ENCODE results near the gene GRPEL1. TPM values are rescaled to one million over a fixed set of nuclear protein-coding genes. Genes with fewer than 3 reads are reported as not detected.

The GRPEL1 gene
- total RNA-seq, 2 donors from 2014 or later, result 6.6 to 10.6 TPM

DNA sequence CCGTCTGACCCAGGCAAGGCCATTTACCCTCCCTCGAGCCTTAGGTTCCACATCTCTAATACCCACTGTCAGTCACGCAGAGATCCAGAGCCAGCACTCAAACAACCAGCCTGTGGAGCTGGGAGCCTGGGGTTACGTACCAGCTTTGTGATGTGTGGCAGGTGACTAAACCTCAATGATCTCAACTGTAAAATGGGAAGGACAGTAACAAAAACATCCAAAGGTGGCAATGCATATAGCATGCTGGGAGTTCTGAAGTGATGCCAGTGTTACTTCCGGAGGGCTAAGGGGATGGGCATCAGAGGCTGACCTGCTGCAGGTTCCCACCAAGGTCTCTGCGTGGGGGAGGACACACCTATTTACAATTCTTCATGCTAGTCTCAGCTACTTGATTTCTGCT, 6.0 kb downstream of the GRPEL1 start:
- ATAC-seq (no peak), DNase-seq (no peak)
- H3K27ac ChIP-seq, result no peak overlapping the region
- no peaks in the 10 kb centered on the region for H3K9me3 ChIP-seq
- H3K4me3 ChIP-seq, result no peak overlapping the region
- peaks cover 0 to 22% of the 10 kb centered on the region in 2 donors for H3K36me3 ChIP-seq (replicated peaks in 1 of 2; ENCODE audit: insufficient read depth in 1 of 2, low read depth in 2 of 2)
- 91 to 95% methylated on average over 6 of the region's 6 CpGs for WGBS, 2 donors
- peaks cover 10% of the 10 kb centered on the region for H3K4me1 ChIP-seq
- intact Hi-C loops (cut with DNase I), result no loop called here
- TF ChIP-seq, protein P1, sequence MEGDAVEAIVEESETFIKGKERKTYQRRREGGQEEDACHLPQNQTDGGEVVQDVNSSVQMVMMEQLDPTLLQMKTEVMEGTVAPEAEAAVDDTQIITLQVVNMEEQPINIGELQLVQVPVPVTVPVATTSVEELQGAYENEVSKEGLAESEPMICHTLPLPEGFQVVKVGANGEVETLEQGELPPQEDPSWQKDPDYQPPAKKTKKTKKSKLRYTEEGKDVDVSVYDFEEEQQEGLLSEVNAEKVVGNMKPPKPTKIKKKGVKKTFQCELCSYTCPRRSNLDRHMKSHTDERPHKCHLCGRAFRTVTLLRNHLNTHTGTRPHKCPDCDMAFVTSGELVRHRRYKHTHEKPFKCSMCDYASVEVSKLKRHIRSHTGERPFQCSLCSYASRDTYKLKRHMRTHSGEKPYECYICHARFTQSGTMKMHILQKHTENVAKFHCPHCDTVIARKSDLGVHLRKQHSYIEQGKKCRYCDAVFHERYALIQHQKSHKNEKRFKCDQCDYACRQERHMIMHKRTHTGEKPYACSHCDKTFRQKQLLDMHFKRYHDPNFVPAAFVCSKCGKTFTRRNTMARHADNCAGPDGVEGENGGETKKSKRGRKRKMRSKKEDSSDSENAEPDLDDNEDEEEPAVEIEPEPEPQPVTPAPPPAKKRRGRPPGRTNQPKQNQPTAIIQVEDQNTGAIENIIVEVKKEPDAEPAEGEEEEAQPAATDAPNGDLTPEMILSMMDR (IDR thresholded peaks at IDR 0.05), result no peak
- TF ChIP-seq POLR2A (IDR thresholded peaks at IDR 0.05), result no peak
- no peaks in the 10 kb centered on the region for H3K27me3 ChIP-seq

DNA sequence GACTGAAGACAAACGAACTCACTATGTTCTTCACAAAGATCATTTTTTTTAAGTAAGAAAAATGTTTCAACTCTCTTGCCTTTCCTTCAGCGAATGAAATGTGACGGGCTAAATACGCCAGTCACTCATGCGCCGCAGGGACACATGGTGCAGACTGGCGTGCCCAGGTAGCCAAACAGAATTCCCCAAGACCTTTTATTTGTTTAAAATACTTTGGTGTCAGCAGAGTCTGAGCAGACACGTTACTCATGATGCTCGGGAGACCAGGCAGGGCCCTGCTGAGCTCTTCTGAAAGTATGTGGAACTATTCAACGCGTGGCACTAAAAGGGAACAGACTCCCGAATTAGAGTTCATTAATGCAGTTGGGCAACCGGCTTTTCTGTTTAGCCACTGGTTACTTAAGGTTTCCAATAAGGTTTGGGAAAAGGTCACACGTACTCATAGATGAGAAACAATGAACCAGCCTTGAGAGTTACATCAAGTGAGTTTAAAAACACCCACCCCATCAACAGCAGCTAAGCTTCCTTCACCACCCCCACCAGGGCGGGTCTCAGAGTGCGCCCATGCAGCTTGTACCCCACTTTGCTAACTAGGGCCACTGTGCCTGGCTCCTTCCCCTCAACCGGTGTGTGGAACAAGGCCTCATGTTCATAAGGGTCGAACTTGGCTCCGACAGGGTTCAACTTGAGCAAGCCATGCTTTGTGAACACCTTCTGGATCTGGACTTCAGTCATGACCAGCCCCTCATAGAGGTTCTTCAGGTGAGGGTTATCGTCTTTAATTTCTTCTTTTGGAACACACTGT, 7.3 kb downstream of the GRPEL1 start:
- no peaks in the 10 kb centered on the region for H3K4me1 ChIP-seq
- H3K36me3 ChIP-seq (replicated peaks in 1 of 2; ENCODE audit: insufficient read depth in 1 of 2, low read depth in 2 of 2), result peaks cover 1 to 24% of the 10 kb centered on the region in 2 donors
- 82 to 89% methylated on average over 20 of the region's 20 CpGs for WGBS, 2 donors
- ATAC-seq (no peak), DNase-seq (no peak)
- no peaks in the 10 kb centered on the region for H3K27me3 ChIP-seq
- H3K27ac ChIP-seq, result no peak overlapping the region
- TF ChIP-seq, protein P1 (IDR thresholded peaks at IDR 0.05), result no peak
- no peak for TF ChIP-seq POLR2A (IDR thresholded peaks at IDR 0.05)
- intact Hi-C loops (cut with DNase I), result no loop called here
- no peaks in the 10 kb centered on the region for H3K9me3 ChIP-seq
- no peak overlapping the region for H3K4me3 ChIP-seq

DNA sequence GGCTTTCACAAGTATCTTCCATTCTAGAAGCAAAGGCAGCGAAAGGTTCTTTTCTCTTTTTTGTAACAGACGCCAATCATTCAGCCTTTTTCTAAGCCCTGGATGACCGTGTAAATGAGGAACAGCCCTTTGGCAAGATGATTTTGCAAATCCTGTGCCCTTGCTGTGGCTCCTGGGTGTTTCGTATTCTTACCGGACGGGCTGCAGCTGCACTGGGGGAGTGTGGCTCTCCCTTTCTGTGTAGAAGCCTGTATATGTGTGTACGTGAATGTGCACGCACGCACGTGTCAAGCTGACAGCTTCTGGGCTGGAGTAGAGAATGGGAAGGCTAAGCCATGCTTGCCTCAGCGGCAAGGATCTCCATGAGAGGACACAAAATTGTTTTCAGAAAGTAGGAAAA, 8.2 kb downstream of the GRPEL1 start:
- intact Hi-C loops (cut with DNase I), result no loop called here
- no peak overlapping the region for H3K27ac ChIP-seq
- WGBS, 2 donors, result 85% methylated on average over 11 of the region's 11 CpGs

DNA sequence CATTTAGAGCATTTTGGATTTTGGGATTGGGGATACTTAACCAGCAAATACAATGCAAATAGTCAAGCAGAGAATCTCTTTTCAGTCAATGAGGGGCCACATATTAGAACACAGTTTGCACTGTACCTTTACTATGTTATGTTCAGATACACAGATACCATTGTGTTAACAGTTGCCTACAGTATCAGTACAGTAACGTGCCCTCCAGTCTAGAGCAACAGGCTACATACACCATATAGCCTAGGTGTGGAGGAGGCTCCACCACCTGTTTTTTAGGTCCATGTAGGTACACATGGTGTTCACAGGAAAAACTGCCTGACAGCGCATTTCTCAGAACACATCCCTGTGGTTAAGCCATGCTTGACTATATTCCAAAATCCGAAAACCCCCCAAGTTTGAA, 9.1 kb downstream of the GRPEL1 start:
- Histone ChIP-seq H3K9me3 (no peaks in the 10 kb centered on the region), H3K36me3 (replicated peaks in 1 of 2; ENCODE audit: insufficient read depth in 1 of 2, low read depth in 2 of 2) (peaks cover 5 to 31% of the 10 kb centered on the region in 2 donors), H3K4me3 (no peak overlapping the region), H3K27me3 (no peaks in the 10 kb centered on the region), H3K27ac (no peak overlapping the region), H3K4me1 (no peaks in the 10 kb centered on the region)
- no peak for TF ChIP-seq POLR2A (IDR thresholded peaks at IDR 0.05)
- TF ChIP-seq, protein P1 (IDR thresholded peaks at IDR 0.05), result no peak
- intact Hi-C loops (cut with DNase I), result no loop called here
- ATAC-seq (no peak), DNase-seq (no peak)
- WGBS, 2 donors, result 87 to 88% methylated on average over 3 of the region's 3 CpGs

More for the DNA sequence above, 8.2 kb downstream of the GRPEL1 start:
- Histone ChIP-seq H3K9me3 (no peaks in the 10 kb centered on the region), H3K4me3 (no peak overlapping the region), H3K27me3 (no peaks in the 10 kb centered on the region), H3K36me3 (replicated peaks in 1 of 2; ENCODE audit: insufficient read depth in 1 of 2, low read depth in 2 of 2) (peaks cover 5 to 26% of the 10 kb centered on the region in 2 donors), H3K4me1 (no peaks in the 10 kb centered on the region)
- DNase-seq, result no peak
- no peak for TF ChIP-seq POLR2A (IDR thresholded peaks at IDR 0.05)
- TF ChIP-seq, protein P1 (IDR thresholded peaks at IDR 0.05), result no peak
- no peak for ATAC-seq

DNA sequence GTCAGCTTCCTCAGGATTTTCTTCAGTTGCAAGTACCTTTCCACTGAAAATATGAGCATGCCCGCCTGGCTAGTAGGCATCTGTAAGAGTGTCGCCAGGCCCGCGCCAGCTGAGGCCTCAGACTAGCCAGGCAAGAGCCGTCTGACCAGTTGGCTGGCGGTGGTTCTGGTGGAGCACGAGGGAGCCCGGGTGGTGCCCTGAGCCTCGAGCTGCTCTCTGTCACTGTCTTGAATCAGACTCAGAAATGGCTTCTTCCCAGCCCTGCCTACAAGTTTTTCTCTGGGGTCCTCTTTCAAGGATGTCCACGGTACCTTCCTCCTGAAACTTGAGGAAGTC, 11.9 kb downstream of the GRPEL1 start:
- Histone ChIP-seq H3K36me3 (replicated peaks in 1 of 2; ENCODE audit: insufficient read depth in 1 of 2, low read depth in 2 of 2) (peaks cover 5 to 19% of the 10 kb centered on the region in 2 donors), H3K27me3 (no peaks in the 10 kb centered on the region), H3K9me3 (no peaks in the 10 kb centered on the region), H3K4me3 (no peak overlapping the region), H3K4me1 (peaks cover 13% of the 10 kb centered on the region), H3K27ac (no peak overlapping the region)
- intact Hi-C loops (cut with DNase I), result no loop called here
- ATAC-seq, result no peak
- WGBS, 2 donors, result 84 to 94% methylated on average over 7 to 10 of the region's 10 CpGs
- DNase-seq, result no peak
- TF ChIP-seq, protein P1 (IDR thresholded peaks at IDR 0.05), result no peak
- no peak for TF ChIP-seq POLR2A (IDR thresholded peaks at IDR 0.05)

All from body of pancreas (tissue), 4 donors.